Endothelial cell of umbilical vein (primary cell): ENCODE measurements around the gene ZFPM1.

Source experiments
- CTCF ChIP-seq, 2 donors: IDR thresholded peaks; 1 replicate in 1 of 2; 2 replicates in 1 of 2; pipeline ENCODE4 v1.5.1; 2011; ENCODE audit warnings: low read length in 2 of 2, mild to moderate bottlenecking in 2 of 2, moderate library complexity in 2 of 2, control low read depth in 1 of 2, inconsistent platforms in 1 of 2, low read depth in 1 of 2; ENCODE audit not compliant: insufficient read depth in 1 of 2; ENCODE audit errors: extremely low read depth in 1 of 2
- POLR2A ChIP-seq: IDR thresholded peaks from 2 replicates; pipeline ENCODE4 v1.6.1; 2012; ENCODE audit warnings: low read depth, mild to moderate bottlenecking, control low read depth, low read length

- TF ChIP-seq POLR2A (no peak), CTCF (IDR thresholded peaks at IDR 0.05; ENCODE audit: extremely low read depth in 1 of 2, insufficient read depth in 1 of 2, low read depth in 1 of 2, low read length in 2 of 2) (no peak)
These were observed 44.7 kb downstream of the ZFPM1 start for GRCh38 chr16:88497561-88498462.
